ENCODE results near the gene RIT1.

Gene RIT1

DNA sequence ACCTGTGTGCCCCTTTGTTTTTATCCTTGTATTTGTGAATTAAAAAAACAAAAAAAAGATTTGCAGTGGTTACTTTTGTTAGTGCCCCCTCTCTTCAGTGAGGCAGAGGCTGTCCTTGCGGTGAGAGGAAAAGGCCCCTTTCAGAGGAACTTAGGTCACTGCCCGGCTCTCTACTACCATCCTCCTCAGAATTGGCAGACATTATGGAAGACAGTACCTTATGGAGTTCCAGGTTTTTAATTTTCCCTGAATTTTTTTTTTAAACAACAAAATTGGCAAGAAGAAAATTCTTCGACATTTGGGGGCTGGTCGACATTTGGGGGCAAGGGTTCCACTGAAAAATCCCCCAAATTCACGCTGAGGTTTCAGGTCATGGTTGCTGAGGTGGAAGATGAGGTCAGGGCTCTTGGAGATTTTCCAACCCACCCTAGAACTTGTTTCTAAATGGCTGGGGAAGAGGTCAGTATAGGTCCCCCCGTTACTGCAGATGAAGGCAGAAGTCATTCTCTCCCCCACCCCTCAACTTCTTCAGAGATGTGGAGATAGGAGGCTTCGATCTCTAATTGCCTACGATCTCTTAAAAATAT is 35.6 kb upstream of the RIT1 start:
- Histone ChIP-seq H3K27ac (ENCODE audit: low read depth, low read length) (peak overlapping the region; percentile 87), H3K9me3 (ENCODE audit: insufficient read depth, low read length) (no peaks in the 10 kb centered on the region), H3K9me2 (replicated peaks; ENCODE audit: insufficient read depth, low read length) (no peaks in the 10 kb centered on the region), H2AFZ (ENCODE audit: low read depth, low read length, severe bottlenecking) (no peak overlapping the region), H3K79me2 (ENCODE audit: insufficient read depth, low read length) (no peaks in the 10 kb centered on the region), H3K36me3 (ENCODE audit: low read length) (peaks cover 17% of the 10 kb centered on the region; the same call in 1 of the 2 replicates), H4K20me1 (ENCODE audit: low read depth, low read length) (no peaks in the 10 kb centered on the region), H3K4me2 (ENCODE audit: low read depth, low read length, poor library complexity, severe bottlenecking) (peak overlapping the region; percentile 42), H3K4me3 (ENCODE audit: insufficient read depth, low read length, poor library complexity, severe bottlenecking) (peak overlapping the region; percentile 2), H3K9ac (ENCODE audit: low read length) (peak overlapping the region; percentile 10; the same call in 1 of the 2 replicates), H3K27me3 (ENCODE audit: low read length) (no peaks in the 10 kb centered on the region), H3F3A (ENCODE audit: insufficient read depth) (peaks cover 33% of the 10 kb centered on the region)
- TF ChIP-seq EZH2phosphoT487 (conservative IDR thresholded peaks at IDR 0.05; ENCODE audit: low read length): no peak
- TF ChIP-seq CTCF (IDR thresholded peaks at IDR 0.05; ENCODE audit: insufficient read depth, low read length, poor library complexity, severe bottlenecking): no peak

DNA sequence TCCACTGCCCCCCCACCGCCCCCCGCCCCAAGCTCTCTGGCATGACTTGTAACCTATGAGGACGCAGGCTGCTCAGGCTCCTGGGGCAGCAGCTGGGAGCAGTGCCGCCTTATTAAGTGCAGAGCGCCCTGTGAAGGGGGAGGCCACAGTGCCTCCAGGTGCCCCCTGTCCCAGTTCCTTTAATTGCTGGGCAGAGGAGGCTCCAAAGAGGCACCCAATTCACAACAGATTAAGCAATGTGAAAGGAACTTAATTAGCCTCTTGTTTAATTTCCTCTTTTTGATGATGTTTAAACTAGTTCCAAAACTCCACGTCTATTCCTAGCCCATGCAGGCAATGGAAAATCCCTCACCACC is 33.3 kb upstream of the RIT1 start:
- Histone ChIP-seq H3K4me3 (ENCODE audit: insufficient read depth, low read length, poor library complexity, severe bottlenecking) (no peak overlapping the region), H3K9me3 (ENCODE audit: insufficient read depth, low read length) (no peaks in the 10 kb centered on the region), H3K36me3 (ENCODE audit: low read length) (peaks cover 8% of the 10 kb centered on the region; the same call in 1 of the 2 replicates), H3K27ac (ENCODE audit: low read depth, low read length) (peak overlapping the region; percentile 22), H4K20me1 (ENCODE audit: low read depth, low read length) (no peaks in the 10 kb centered on the region), H3K79me2 (ENCODE audit: insufficient read depth, low read length) (no peaks in the 10 kb centered on the region), H3K27me3 (ENCODE audit: low read length) (no peaks in the 10 kb centered on the region), H2AFZ (ENCODE audit: low read depth, low read length, severe bottlenecking) (no peak overlapping the region), H3K4me2 (ENCODE audit: low read depth, low read length, poor library complexity, severe bottlenecking) (no peak overlapping the region), H3K9ac (ENCODE audit: low read length) (no peak overlapping the region), H3F3A (ENCODE audit: insufficient read depth) (peaks cover 30% of the 10 kb centered on the region), H3K9me2 (replicated peaks; ENCODE audit: insufficient read depth, low read length) (no peaks in the 10 kb centered on the region)
- TF ChIP-seq CTCF (IDR thresholded peaks at IDR 0.05; ENCODE audit: insufficient read depth, low read length, poor library complexity, severe bottlenecking): no peak
- TF ChIP-seq EZH2phosphoT487 (conservative IDR thresholded peaks at IDR 0.05; ENCODE audit: low read length): no peak

GRCh38 chr1:155942578-155943141 is 31.5 kb upstream of the RIT1 start:
- H3K9me3 ChIP-seq (ENCODE audit: insufficient read depth, low read length): no peaks in the 10 kb centered on the region
- TF ChIP-seq EZH2phosphoT487 (conservative IDR thresholded peaks at IDR 0.05; ENCODE audit: low read length) (no peak), CTCF (IDR thresholded peaks at IDR 0.05; ENCODE audit: insufficient read depth, low read length, poor library complexity, severe bottlenecking) (no peak)
- H3K4me3 ChIP-seq (ENCODE audit: insufficient read depth, low read length, poor library complexity, severe bottlenecking): no peak overlapping the region
- H3K27ac ChIP-seq (ENCODE audit: low read depth, low read length): no peak overlapping the region
- H3K9me2 ChIP-seq (replicated peaks; ENCODE audit: insufficient read depth, low read length): no peaks in the 10 kb centered on the region
- no peaks in the 10 kb centered on the region for H3K27me3 ChIP-seq (ENCODE audit: low read length)
- H3K4me2 ChIP-seq (ENCODE audit: low read depth, low read length, poor library complexity, severe bottlenecking): no peak overlapping the region
- 0 out of 2 replicates have a peak, but pooled peaks cover 4% of the 10 kb centered on the region for H3K36me3 ChIP-seq (ENCODE audit: low read length)
- H3K79me2 ChIP-seq (ENCODE audit: insufficient read depth, low read length): no peaks in the 10 kb centered on the region
- H3F3A ChIP-seq (ENCODE audit: insufficient read depth): peaks cover 20% of the 10 kb centered on the region
- H4K20me1 ChIP-seq (ENCODE audit: low read depth, low read length): no peaks in the 10 kb centered on the region
- H3K9ac ChIP-seq (ENCODE audit: low read length): no peak overlapping the region
- no peak overlapping the region for H2AFZ ChIP-seq (ENCODE audit: low read depth, low read length, severe bottlenecking)

All from SU-DHL-6 (cell line).